ENCODE measurements around the gene ZBTB12.
"Not testable (repeated sequence)": the region's sequence is repeated elsewhere in the genome, so short reads cannot be mapped to it uniquely, and the experiment has no call there.

The ZBTB12 gene

DNA sequence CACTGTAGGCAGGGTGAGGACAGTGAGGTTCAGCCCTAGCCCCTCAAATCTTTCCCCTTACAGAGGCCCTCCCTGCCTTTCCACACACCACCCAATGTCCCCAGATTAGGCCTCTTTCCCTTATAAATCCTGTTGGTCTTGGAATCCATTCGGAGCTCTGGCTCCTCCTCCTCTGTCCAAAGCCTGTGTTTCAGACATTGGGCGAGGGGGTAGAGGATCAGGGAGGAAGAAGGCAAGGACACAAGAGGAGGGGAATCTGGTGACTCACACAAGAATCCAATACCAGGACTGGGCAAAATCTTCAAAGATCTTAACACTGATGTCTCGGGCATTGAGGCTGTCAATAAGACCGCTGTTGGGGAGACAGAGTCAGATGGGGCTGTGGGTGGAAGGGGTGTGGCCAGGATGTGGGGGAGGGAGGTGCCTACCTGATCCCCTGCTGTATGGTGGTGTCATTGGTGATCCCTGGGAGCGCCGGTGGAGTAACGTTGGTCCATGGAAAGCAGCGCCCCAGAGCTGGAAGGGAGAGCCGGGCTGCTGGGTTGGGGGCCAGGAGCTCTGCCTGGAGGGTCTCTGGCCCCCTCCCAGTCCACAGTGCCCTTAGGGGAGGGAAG is 30.7 kb downstream of the ZBTB12 start:
- DNase-seq = no peak

DNA sequence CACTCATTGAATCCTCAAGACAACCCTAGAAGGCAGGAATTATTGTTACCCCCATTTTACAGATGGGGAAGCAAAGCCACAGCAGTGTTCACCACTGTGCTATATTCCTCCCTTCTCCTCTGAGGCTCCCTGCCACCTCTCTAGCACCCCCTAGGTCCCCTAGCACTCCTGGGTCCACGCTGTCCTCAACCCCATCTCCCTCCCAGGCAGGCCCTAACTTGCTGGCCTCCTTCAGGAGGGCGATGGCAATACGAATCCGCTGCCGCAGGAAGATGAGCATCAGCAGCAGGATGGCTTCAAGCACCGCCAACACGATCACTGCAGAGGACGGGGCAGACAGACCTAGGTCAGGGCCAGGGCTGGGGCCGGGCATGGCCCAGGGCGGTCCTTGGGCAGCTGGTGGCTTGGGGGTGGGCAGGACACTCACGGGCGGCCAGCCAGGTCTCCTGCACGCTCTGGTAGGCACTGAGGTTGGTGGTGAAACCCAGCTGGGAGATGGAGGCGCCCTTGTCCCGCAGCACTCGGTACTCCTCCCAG is 31.4 kb downstream of the ZBTB12 start:
- peak in 1 of 2 experiments; percentile 17 for DNase-seq

GRCh38 chr6:31869343-31869742 is 32.5 kb downstream of the ZBTB12 start:
- no peak for DNase-seq

GRCh38 chr6:31868658-31868971 is 33.3 kb downstream of the ZBTB12 start:
- DNase-seq = not testable (repeated sequence)

- no peak for DNase-seq
Measured at GRCh38 chr6:31865205-31866118, 36.4 kb downstream of the ZBTB12 start.

- DNase-seq = no peak
Measured at GRCh38 chr6:31864818-31865204, 37.1 kb downstream of the ZBTB12 start.

DNA sequence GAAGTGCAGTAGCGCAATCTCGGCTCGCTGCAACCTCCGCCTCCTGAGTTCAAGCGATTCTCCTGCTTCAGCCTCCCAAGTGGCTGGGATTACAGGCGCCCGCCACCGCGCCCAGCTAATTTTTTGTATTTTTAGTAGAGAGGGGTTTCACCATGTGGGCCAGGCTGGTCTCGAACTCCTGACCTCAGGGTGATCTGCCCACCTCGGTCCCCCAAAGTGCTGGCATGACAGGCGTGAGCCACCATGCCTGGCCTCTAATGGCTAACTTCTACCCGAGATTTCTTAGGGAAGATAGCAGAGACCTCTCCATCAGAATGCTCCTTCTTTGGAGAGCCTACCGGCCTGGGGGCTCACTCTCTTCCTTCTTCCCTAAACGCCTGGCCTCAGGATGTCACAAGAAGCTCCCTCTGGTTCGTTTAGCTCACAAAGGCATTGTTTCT is 37.7 kb downstream of the ZBTB12 start:
- not testable (repeated sequence) for DNase-seq

GRCh38 chr6:31862344-31863235 is 39.3 kb downstream of the ZBTB12 start, which contains the start of gene NEU1:
TSS of gene NEU1 (minus strand) at chr6:31862821. CDS start at chr6:31862776, 45 bp downstream.
- DNase-seq = peak; percentile 100

DNA sequence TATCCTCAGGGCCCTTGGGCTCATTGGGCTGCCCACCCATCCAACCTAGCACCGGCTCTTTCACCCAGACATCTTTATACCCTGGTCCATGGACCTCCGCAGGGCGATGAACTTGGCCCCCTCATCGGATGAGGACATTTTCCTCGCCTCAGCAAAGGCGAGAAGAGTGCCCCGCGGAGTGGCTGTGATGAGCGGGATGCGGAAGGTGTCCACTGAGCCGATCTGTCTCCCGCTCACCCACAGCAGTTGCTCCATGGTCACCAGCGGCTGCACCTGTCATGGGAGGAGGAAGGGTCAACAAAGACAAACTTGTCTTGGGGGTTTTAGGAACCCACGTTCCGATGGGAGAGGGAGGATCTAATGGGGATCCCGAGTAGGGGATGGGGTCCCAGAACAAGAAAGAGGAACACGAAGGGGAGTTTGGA is 40.0 kb downstream of the ZBTB12 start:
- DNase-seq = no peak

DNA sequence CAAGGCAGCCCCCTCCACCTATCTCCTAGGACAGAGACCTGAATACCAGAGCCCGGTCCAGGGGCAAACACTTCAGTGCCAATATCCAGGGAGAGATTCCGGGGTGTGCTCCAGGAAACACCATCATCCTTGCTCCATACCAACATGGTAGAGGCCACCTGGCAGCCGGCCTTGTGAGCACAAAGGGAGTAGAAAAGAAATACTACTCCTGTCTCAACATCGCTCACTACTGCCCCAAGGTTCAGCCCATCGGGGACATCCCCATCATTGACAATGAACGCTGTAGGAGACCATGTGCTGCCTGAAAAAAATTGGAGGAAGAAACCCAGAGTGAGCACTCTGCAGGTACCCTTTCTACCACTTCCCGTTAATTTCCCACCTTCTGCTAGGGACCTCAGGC is 40.7 kb downstream of the ZBTB12 start:
- no peak for DNase-seq

DNA sequence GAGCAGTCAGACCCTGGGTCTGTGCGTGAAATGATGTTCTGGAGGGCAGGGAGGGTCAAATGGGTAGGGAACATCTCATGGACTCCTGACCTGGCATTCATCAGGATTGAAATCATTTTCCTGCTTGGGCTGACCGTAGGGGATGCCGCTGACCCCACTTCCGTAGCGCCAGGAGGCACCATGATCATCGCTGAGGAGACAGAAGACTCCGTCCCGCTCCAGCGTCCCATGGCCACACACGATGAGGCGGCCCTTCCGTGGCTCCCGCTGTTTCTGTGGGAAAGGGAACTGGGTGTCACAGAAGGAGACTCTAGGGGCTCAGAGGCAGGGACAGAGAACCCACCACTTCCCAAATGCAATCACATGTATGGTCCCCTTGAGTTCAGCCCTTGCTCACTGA is 41.5 kb downstream of the ZBTB12 start:
- no peak for DNase-seq

DNA sequence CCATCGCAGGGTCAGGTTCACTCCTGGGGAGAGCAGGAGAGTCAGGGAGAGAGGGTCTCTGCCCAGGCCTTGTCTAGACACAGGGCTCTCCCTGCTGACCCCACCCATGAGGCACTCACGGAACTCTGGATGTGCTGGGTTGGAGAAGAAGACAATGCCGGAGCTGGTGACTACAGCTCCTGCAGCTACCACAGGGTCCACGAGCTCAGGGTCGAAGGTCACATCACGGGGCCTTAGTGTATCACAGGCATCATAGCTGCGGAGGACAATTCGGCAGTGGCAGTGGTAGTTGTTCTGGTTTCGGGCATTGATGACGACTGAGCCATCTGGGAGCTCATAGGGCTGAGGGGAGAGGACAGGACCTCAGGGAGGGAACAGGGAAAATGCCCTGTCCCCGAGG is 42.0 kb downstream of the ZBTB12 start:
- no peak for DNase-seq

DNA sequence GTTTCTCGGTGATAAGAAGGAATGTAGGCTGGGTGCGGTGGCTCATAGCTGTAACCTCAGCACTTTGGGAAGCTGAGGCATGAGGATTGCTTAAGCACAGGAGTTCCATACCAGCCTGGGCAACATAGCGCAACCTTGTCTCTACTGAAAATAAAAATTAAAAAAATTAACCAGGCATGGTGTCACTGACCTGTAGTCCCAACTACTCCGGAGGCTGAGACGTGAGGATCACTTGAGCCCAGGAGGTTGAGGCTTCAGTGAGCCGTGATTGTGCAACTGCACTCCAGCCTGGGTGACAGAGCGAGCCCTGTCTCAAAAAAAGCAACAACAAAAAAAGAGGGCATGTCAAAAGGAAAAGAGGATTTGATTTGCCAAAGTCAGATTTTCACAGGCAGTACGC is 43.2 kb downstream of the ZBTB12 start:
- DNase-seq = no peak

DNA sequence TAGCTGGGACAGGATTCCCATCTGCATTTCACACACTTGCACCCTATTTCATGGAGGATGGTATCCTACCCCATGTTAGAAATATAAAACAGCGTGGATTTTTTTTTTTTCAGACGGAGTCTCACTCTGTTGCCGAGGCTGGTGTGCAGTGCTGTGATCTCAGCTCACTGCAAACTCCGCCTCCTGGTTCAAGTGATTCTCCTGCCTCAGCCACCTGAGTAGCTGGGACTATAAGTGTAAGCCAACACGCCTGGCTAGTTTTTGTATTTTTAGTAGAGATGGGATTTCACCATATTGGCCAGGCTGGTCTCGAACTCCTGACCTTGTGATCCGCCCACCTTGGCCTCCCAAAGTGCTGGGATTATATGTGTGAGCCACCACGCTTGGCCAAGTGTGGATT is 44.1 kb downstream of the ZBTB12 start:
- DNase-seq = not testable (repeated sequence)

DNA sequence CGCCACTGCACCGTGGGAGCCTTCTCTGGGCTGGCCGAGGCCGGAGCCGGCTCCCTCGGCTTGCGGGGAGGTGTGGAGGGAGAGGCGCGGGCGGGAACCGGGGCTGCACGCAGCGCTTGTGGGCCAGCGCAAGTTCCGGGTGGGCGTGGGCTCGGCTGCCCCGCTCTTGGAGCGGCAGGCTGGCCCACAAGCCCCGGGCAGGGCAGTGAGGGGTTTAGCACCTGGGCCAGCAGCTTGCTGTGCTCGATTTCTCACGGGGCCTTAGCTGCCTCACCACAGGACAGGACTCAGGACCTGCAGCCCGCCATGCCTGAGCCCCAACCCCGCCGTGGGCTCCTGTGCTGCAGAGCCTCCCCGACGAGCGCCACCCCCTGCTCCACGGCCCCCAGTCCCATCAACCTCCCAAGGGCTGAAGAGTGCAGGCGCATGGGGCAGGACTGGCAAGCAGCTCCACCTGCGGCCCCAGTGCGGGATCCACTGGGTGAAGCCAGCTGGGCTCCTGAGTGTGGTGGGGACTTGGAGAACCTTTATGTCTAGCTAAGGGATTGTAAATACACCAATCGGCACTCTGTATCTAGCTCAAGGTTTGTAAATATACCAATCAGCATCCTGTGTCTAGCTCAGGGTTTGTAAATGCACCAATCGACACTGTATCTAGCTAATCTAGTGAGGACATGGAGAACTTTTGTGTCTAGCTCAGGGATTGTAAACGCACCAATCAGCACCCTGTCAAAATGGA is 49.7 kb downstream of the ZBTB12 start:
- not testable (repeated sequence) for DNase-seq

GRCh38 chr6:31851485-31851832 is 50.4 kb downstream of the ZBTB12 start:
- DNase-seq = no peak

DNA sequence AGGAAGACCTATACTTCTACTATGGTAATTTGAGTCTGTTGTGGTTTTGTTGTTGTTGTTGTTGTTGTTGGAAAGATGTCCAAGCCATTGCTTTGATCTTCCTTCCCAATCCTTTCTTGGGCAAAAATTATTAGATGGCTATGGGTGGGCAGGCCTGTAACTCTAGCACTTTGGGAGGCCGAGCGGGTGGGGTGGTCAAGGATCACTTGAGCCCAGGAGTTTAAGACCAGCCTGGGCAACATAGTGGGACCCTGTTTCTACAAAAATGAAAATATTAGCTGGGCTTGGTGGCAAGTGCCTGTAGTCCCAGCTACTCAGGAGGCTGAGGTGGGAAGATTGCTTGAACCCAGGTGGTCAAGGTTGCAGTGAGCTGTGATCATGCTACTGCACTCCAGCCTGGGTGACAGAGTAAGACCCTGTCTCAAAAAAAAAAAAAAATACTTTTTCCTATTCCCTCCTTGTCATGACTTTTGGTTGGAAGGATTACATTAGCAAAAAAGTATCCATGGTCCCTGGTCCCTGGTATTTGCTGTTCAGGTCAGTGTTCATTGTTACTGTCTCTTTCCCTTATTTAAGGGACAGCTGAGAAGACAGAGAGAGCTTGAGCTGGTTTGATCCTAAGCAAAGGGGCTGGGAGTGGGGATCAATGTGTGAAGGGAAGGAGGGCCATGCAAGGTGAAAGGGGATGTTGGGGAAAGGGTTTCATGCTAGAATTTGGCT is 51.0 kb downstream of the ZBTB12 start:
- DNase-seq = no peak

All from AML-193 (cell line).